Spleen (tissue), 7 donors: ENCODE results near the gene TTC27.

Experiments used
- POLR2A ChIP-seq, 3 donors: fragments of 450-650 bp; IDR thresholded peaks; one replicate each; pipeline ENCODE4 v1.5.1; 2017; ENCODE audit warnings: antibody characterized with exemption in 3 of 3, mild to moderate bottlenecking in 1 of 3
- TF ChIP-seq, protein P1 (sequence below), 11 experiments: fragments of 200-600 bp in 7 of 11; fragments of 450-650 bp in 4 of 11; sonication (generic) in 4 of 11; IDR thresholded peaks in 8 of 11; conservative IDR thresholded peaks in 3 of 11; 1 replicate in 7 of 11; 2 replicates in 4 of 11; pipeline versions ENCODE4 v1.4.0 to v1.8.0; 2016 to 2021; ENCODE audit warnings: antibody characterized with exemption in 11 of 11, inconsistent platforms in 4 of 11, mild to moderate bottlenecking in 1 of 11
- donor health status: DM: no; HTN: no; CAD: no; lungs with moderate emphysema.
- donor health status: DM: no; HTN: no; CAD: no.
- donor health status: DM: no; HTN: no; CAD: no.

DNA sequence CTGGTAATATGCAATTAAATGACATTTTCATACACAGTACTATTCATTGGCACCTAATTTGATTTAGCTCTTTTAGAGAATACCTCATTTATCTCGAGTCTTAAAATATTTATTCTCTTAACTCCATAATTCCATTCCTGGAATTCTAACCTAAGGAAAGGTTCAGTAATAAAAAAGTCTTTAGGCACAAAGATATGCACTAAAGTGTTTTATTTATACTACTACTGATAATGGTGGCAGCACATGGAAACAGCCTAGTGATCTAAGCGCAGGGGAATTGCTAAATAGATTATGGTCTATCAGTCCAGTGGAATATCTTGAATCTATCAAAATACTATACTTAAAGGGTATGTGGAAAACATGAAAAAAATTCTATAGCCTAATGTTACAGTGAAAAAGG is 176.4 kb downstream of the TTC27 start:
- TF ChIP-seq, protein P1, sequence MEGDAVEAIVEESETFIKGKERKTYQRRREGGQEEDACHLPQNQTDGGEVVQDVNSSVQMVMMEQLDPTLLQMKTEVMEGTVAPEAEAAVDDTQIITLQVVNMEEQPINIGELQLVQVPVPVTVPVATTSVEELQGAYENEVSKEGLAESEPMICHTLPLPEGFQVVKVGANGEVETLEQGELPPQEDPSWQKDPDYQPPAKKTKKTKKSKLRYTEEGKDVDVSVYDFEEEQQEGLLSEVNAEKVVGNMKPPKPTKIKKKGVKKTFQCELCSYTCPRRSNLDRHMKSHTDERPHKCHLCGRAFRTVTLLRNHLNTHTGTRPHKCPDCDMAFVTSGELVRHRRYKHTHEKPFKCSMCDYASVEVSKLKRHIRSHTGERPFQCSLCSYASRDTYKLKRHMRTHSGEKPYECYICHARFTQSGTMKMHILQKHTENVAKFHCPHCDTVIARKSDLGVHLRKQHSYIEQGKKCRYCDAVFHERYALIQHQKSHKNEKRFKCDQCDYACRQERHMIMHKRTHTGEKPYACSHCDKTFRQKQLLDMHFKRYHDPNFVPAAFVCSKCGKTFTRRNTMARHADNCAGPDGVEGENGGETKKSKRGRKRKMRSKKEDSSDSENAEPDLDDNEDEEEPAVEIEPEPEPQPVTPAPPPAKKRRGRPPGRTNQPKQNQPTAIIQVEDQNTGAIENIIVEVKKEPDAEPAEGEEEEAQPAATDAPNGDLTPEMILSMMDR (IDR thresholded peaks at IDR 0.05 in 8 of 11, conservative IDR thresholded peaks at IDR 0.05 in 3 of 11): no peak
- no peak for TF ChIP-seq POLR2A (IDR thresholded peaks at IDR 0.05)
